HG02642 (cell line): Measurements from ENCODE around the gene TMEM229B.

Source experiments
- ATAC-seq: cut with Tn5 transposase; IDR thresholded peaks from one replicate; pipeline ENCODE4 v1.9.1; 2021; ENCODE audit warnings: mild to moderate bottlenecking; ENCODE audit not compliant: unreplicated experiment, poor library complexity

The TMEM229B gene

GRCh38 chr14:67515386-67516079 lies 27.0 kb upstream of the TMEM229B start:
- peak; percentile 55 for ATAC-seq

- peak; percentile 36 for ATAC-seq
These were observed 26.3 kb upstream of the TMEM229B start for GRCh38 chr14:67514650-67515385.

GRCh38 chr14:67514203-67514607 lies 25.7 kb upstream of the TMEM229B start:
- ATAC-seq: no peak

GRCh38 chr14:67513631-67514108 lies 25.1 kb upstream of the TMEM229B start:
- ATAC-seq: no peak

GRCh38 chr14:67512463-67513310 lies 24.2 kb upstream of the TMEM229B start:
- ATAC-seq: no peak

GRCh38 chr14:67510836-67511235 lies 22.3 kb upstream of the TMEM229B start:
- no peak for ATAC-seq

GRCh38 chr14:67510121-67510520 lies 21.6 kb upstream of the TMEM229B start:
- no peak for ATAC-seq

- no peak for ATAC-seq
These were observed 20.4 kb upstream of the TMEM229B start for GRCh38 chr14:67508956-67509355.

GRCh38 chr14:67505254-67505653 lies 16.7 kb upstream of the TMEM229B start:
- ATAC-seq: no peak

- ATAC-seq: no peak
These were observed 14.8 kb upstream of the TMEM229B start for GRCh38 chr14:67503331-67503730.

GRCh38 chr14:67502867-67503266 lies 14.3 kb upstream of the TMEM229B start:
- ATAC-seq: no peak

GRCh38 chr14:67501670-67502069 lies 13.1 kb upstream of the TMEM229B start:
- ATAC-seq: no peak

- ATAC-seq: no peak
These were observed 12.5 kb upstream of the TMEM229B start for GRCh38 chr14:67500981-67501380.

- ATAC-seq: no peak
These were observed 9.2 kb upstream of the TMEM229B start for GRCh38 chr14:67497716-67498115.

- no peak for ATAC-seq
These were observed 8.7 kb upstream of the TMEM229B start for GRCh38 chr14:67497216-67497615.

GRCh38 chr14:67495827-67496226 lies 7.3 kb upstream of the TMEM229B start:
- ATAC-seq: no peak

- ATAC-seq: no peak
These were observed 4.7 kb upstream of the TMEM229B start for GRCh38 chr14:67493092-67493717.

- ATAC-seq: no peak
These were observed 4.0 kb upstream of the TMEM229B start for GRCh38 chr14:67492538-67492937.

- no peak for ATAC-seq
These were observed 3.4 kb upstream of the TMEM229B start for GRCh38 chr14:67491741-67492507.

GRCh38 chr14:67491285-67491684 lies 2.8 kb upstream of the TMEM229B start:
- no peak for ATAC-seq
